NCI-H526 treated with DMSO at 0.1 percent for 48 hours (cell line): ENCODE measurements around the gene ANTXRL.
"Not testable (repeated sequence)": the region's sequence is repeated elsewhere in the genome, so short reads cannot be mapped to it uniquely, and the experiment has no call there.

Experiments
- DNase-seq: peaks from one replicate; lab custom pipeline; 2025; lab: John Stamatoyannopoulos, UW

The ANTXRL gene

DNA sequence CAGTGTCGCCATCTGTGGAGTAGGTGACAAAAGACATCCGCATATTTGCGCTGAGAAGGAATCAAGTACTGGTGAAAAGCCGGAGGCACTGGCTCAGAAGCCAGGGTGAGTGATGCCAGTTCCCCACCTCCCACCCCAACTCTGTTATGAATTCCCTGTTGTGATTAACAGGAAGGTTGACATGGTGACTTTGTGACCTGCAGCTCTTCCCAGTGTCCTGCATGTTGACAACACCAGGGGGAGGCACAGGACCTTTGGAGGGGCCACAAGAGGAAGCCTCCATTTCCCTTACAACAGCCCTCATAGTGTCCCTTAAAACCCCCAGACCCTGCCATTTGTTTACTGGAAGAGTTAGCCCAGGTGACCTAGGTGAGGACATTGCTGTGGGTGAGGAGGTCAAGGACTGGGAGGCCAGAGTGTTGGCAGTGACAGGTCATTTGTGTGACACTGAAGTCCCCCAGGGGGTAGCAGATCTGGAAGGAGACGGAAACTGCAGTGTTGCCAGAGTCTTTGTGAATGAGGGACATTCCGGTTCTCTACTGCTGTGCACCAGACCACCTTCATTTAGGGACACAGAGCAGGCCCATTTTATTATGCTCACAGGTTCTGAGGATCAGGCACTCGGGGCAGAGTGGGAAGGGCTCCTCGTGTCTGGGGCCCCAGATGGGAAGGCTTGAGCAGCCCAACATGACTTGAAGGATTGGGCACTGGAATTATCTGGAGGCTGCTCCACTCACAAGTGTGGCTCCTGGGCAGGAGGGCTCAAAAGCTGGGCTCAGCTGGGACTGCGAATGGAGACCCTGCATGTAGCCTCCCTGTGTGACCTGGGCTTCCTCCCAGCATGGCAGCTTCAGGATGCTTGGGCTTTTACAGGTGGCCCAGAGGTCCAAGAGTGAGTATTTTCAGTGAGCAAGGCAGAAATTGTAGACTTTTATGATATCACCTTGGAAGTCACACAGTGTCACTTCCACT, 13.0 kb upstream of the ANTXRL start:
- no peak for DNase-seq

DNA sequence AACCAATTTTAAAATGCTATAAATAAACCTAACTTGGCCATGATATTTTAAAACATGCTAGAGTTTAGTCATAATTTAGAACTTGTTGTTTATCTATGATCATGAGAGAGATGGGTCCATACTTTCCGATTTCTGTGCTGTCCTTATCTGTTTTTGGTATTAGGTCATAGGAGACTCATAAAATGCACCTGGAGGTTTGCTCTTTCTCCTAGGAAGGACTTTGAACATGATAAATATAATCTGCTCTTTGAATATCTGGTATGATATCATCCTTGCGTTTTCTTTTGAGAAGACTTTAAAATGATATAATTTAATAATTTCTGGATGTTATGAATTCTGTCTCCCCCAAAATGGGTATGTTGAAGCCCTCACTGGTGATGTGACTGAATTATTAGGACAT, 9.0 kb upstream of the ANTXRL start:
- DNase-seq = no peak

DNA sequence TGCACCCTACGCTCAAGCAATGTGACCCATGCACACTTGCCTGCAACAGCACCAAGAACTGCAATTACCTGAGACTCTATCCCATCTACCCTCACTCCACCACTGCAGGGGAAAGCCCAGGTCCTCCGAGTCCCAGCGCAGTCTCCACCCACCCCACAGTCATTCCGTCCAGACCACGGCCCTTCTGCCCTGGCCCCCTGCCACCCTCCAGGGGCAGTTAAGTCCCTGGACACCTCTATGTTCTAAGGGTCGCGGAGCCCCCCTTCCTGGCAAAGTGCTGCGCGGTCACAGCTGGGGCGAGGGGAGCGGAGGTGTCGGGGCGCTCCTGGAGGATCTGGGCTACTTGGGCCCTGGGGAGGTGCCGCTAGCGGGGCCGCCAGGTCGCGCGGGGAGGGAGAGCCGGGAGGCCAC, 4.4 kb upstream of the ANTXRL start:
- not testable (repeated sequence) for DNase-seq

DNA sequence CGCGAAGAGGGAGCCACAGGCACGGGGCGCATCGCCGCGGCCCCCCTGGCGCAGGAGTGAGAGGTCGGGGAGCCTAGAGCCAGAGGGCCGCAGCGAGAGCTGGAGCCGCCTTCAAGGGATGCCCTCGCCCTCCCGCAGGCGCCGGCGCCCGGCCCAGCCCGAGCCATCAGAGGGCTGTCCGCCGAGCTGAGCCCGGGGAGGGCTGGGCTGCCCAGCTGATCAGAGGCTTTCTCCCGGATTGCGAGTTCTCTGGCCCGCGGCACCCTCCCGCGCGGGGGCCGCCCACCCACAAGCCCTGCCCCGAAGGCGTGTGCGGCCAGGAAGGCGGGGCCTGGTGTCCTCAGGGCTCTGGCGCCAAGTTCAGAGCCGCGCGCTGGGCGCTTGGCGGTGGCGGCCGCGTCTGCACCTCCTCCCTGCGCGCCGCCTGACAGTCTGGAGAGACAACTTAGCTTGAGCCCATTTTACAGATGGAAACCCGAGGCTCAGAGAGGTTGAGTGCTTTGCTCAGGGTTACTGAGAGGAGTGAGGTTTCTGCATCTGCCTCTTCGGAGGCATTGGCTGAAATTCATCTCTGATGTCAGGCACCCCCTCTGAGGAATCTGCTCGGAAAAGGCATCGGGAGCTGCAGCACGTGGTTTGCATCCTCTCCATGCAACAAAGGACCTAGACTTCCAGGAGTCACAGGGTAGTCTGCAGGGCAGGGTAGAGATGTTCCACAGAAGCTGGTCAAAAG, 3.8 kb upstream of the ANTXRL start:
- DNase-seq = no peak

DNA sequence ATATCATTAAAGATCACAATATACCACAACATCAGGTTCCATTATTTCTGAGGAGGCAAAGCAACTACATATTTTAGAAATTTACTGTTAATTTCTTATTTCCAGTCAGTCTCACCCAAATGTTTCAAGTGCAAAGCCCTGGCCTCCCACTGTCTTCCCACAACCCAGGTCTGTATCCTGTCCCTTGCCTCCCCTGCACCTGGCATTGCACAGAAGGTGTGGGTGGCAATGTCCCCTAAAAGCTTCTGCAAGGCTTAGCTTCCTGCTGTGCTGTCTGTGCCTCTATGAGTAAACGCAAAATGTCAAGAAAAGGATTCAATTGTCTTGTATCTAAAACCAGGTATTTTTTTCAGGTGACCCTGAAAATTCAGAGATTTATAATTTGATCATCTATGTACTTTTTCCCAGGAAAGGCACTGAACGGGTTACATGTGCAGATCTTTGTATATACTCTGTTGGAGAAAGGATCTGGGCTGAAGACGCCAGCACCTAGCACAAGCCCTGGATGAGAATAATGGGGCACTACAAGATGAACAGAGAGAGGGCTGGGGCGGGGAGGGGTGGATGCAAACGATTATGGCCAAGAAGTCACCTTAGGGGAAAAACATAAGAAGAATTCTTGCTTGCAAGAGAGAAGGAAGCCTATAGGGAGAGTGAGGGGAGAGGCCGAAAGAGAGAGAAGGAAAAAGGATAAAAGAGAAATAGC, 3.1 kb upstream of the ANTXRL start:
- no peak for DNase-seq

DNA sequence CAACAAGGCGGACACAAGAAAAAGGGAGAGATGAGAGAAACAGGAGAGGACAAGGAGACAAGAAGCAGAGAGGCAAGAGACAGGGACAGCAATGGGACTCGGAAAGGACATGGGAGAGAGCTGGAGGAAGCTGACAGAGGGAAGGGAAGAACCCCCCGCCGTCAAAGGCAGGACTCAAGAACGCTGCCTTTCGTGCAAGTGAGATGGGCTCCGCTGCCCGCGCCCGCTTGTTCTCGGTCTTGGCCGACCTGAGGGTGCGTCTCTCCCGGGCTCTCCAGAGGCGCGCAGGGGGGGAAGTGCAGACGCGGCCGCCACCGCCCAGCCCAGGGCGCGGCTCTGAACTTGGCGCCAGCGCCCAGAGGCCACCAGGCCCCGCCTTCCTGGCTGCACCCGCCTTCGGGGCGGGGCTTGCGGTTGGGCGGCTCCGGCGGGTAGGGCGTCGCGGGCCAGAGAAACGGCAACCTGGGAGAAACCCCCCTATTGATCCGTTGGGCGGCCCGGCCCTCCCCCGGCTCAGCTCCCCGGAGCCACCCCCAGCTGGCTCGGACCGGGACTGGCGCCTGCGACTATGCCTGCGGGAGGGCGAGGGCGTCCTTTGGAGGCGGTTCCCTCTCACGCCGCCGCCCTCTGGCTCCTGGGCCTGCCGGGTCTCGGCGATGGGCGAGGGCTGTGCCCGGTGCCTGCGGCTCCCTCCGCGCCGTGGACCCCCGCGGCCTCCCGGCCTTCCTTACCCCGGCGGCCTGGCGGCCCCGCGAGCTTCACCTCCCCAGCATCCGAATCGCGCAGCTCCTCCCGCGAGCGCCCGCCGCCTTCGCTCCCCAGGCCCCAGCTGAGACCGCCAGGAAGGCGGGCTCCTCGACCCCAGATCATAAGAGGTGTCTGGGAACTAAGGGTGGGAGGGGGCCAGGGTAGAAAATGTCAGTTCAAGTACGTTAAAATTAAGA, 2.2 kb upstream of the ANTXRL start:
- peak; percentile 44 for DNase-seq

DNA sequence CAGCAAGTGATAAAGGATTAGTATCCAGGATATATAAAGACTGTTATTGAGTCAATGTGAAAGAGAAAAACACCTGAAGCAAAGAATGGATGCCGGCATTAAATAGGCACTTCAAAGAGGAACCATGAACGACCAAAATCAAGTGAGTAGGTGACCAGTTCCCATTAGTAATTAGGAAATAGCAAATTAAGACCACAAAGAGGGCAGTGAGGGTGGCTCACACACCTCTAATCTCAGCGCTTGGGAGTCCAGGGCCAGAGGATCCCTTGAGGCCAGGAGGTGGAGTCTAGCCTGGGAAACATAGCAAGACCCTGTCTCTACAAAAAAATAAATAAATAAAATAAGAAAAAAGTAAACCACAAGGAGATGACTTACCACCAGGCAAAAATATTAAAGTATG, 1.5 kb upstream of the ANTXRL start:
- no peak for DNase-seq

DNA sequence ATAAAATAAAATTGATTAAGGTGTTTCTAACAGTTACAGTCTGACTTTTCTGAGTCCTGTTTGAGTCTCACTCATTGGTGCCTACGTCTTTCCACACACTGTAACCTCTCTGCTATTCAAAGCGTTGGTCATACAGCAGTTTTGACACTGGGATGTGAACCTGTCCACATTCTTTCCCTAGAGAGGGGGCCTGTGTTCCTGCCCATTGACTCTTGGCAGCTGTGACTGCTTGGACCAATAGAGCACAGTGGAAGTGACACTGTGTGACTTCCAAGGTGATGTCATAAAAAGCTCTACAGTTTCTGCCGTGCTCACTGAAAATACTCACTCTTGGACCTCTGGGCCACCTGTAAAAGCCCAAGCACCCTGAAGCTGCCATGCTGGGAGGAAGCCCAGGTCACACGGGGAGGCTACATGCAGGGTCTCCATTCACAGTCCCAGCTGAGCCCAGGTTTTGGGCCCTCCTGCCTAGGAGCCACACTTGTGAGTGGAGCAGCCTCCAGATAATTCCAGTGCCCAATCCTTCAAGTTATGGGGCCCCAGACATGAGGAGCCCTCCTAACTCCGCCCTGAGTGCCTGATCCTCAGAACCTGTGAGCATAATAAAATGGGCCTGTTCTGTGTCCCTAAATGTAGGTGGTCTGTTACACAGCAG, 704 bp upstream of the ANTXRL start:
- no peak for DNase-seq

DNA sequence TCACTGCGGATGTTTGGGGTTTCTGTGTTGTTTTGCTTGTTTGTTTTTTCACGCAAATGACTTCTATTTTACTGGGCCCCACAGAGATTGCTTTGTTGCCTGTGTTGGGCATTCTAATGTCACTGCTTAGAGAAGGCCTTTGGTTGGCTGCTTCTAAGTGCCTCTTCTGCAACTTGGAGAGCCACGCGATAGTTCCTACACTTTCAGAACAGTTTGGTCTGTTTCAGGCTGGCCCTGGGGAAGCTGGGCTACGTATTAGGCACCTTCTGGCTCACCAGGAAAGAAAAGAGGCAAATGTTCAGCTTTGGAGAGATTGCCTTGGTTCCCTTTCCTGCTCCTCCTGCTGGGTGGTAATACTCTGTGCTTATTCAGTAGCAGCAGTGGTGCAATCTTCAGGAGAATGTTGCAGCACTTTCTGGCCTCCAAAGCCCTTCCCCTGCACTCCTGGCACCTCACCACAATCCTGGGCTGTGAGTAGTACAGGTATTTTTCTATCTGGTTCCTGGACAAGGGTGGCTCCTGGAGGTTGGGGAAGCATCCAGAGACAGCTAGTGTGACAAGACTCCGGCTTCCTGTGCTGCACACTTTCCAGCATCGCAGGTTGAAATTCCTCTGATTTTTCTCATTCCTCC, 1.2 kb downstream of the ANTXRL start:
- no peak for DNase-seq

DNA sequence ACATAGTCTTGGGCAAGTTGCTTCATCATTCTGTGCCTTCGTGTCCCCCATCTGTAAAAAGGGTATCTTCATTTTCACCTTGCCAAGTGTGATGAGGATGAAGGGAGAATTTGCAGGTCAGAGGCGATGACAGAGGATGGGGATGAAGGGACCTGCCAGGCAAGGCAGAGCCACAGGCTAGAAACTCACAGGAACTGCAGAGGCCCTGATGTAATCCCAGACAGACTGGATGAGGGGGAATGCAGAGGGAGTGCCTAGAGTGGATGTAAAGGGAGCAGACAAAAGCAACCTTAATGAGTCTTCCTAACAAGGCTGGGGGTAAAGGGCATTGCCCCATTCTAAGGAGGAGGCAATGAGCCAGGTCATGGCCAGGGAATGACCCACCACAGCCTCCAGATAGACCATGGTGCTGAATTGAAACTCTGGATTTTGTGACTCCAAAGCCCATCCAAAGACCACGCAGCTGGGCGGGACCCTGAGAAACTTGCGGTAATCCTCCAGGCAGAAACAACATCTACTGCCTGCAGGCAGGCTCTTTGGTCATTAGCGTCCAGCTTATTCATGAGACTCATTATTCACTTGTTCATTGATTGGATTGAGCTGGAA, 1.9 kb downstream of the ANTXRL start:
- no peak for DNase-seq

DNA sequence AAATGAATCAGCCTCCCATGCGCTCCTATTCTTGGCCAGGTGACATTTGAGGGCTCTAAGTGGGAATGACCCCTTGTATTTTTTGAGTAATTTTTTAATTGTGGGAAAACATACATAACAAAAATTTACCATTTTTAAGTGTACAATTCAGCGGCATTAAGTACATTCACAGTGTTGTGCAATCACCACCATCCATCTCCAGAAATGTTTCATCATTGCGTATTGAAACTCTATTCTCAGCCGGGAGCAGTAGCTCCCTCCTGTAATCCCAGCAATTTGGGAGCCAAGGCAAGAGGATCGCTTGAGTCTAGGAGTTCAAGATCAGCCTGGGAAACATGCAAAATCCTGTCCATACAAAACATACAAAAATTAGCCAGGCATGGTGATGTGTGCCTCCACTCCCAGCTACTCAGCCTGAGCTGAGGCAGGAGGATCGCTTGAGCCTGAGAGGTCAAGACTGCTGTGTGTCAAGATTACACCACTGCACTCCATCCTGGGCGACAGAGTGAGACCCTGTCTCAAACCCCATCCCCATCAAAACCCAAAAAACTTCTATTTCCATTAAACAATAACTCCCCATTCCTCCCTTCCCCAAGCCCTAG, 2.5 kb downstream of the ANTXRL start:
- no peak for DNase-seq

DNA sequence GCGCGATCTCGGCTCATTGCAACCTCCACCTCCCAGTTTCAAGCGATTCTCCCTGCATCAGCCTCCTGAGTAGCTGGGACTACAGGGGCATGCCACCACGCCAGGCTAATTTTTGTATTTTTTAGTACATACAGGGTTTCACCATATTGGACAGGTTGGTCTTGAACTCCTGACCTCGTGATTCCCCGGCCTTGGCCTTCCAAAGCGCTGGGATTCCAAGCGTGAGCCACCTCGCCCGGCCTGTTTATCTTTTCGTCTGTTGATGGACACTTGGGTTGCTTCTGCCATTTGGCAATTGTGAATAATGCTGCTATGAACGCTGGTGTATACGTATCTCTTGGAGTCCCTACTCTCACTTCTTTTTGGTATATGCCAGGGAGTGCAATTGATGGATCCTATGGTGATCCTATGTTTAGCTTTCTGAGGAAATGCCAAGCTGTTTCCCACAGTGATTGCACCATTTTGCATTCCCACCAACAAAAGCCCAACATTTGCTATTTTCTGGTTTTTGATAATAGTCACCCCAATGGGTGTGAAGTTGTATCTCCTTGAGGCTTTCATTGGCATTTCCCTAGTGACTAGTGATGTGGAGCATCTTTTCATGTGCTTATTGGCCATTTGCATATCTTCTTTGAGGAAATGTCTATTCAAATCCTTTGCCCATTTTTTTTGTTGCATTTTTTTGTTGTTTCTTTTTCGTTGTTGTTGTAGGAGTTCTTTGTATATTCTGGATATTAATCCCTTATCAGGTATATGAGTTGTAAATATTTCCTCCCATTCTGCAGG, 3.5 kb downstream of the ANTXRL start:
- DNase-seq = no peak

DNA sequence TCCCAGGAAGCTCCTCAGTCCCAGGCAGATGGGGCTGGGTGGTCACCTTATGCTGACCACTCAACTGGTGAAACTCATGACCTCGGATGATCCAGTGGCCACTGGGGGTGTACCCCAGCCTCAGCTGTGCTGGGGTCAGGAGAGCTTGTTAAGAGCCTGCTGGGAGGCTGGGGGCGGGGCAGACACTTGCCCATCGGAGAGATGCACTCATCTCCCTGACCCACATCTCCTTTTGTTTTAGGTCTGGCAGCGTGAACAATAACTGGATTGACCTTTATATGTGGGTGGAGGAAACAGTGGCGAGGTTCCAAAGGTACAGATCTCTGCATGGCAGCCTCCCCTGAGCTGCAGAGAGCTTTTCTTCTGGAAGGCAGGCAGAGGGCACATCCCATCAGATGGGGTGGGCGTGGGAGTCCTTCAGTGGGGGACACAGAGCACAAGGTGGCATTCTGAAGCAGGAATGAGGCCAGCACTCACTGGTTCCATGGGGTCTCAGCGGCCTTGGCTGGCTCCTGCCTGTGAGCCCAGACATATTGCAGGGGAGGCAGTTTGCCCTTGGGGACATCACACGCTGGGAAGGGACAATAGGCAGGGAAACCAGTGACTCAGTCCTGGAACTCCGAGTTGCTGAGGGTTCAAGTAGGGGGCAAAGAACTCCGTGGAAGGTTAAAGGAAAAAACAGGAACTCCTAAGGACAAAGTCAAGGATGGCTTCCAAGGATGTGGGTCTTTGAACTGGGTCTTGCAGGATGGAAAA, 5.2 kb downstream of the ANTXRL start:
- no peak for DNase-seq

DNA sequence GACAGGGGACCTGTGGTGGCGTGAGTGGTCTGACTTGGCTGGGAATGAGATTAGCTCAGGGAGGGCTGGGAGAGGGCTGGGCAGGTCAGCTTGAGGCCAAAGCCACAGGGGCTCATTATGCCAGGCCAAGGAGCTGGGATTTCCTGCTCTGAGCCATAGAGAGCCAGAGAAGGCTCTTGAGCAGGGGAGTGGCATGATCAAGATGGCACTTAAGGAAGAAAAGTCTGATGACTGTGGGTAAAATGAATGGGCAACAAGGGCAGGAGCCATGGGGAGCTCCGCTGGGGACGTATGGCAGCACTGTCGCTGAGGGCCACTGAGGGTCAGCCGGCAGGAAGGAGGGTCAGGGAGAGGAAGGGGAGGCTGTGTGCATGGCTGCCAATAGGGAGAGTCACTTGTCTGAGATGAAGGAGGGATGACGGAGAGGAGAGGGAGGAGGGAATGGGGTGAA, 5.8 kb downstream of the ANTXRL start:
- no peak for DNase-seq

DNA sequence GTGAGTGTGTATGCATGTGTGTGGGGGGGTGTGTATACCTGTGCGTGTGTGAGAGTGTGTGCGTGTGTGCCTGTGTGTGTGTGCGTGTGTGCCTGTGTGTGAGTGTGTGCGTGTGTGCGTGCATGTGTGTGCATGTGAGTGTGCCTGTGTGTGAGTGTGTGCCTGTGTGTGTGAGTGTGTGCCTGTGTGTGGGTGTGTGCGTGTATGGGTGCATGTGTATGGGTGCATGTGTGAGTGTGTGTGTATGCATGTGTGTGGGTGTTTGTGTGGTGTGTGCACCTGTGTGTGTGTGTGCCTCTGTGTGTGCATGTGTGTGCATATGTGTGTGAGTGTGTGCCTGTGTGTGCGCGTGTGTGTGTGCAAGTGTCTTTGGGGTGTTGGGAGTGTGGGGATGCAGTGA, 6.4 kb downstream of the ANTXRL start:
- no peak for DNase-seq

DNA sequence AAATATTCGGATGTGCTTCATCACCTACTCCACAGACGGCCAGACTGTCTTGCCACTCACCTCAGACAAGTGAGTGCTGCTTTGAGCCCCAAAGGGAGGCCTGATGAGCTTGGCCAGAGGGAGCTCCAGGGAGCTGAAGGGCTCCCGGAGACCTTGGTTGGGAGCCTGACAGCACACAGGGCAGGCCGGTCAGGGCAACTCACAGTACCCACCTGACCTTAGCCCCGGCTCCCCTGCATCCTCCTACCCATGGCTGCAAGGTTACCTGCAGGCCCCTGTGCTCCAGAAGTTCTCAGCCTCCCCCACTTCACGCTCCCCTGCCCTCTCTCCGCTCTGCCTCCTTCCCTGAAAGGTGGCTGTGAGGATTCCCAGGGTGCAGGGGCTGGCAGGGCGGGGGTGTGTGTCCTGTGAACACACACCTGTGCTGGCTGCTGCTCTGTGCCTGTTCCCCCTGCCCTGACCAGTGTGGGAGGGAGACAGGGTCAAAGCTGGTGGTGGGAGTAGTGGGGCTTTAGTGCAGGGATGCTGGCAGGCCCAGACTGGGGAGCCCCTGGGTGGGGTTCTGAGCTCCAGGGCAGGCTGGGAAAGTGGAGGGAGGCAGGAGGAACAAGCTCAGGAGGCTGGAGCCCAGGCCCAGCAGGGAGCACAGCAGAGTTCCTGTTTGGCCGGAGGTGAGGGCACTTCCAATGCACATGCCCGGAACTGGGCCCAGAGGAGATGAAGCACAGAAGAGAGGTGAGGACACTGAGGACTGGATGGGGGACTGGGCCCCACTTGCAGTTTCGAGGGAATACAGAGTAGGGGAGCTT, 7.2 kb downstream of the ANTXRL start:
- DNase-seq = no peak

DNA sequence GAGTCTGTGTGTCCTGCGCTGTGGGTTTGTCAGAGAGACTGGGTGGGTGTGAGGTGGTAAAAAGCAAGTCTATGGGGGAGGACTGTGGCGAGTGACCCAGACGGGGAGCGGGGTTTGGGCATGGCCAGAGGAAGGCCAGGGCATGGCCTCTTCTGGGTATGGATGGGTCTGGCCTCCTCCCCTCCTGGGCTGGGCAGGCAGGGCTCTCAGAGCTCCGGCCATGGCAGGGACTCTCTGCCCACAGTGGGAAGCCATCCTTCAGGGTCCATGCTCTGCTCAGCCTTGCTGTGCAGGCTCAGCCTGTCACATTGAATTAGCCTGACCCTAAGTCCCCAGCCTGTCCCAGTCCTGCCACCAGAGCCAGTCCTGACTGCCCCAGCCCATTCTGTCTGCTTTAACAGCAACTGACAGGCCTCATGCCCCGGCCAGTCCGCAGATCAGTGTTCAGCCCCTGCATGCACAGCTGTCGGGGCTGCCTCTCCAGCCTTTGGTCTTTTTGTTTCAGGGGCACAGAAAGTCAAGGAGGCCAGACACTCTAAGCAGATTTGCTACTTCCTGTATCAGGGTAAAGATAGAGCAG, 7.9 kb downstream of the ANTXRL start:
- DNase-seq = no peak
